T-helper 2 cell (primary cell): ENCODE measurements around the gene SNTG2.

Source experiments
- DNase-seq, 5 experiments: peaks; one replicate each; pipeline versions ENCODE4 v3.0.0 to v3.0.0-alpha.2; 2012 to 2022

Gene SNTG2

DNA sequence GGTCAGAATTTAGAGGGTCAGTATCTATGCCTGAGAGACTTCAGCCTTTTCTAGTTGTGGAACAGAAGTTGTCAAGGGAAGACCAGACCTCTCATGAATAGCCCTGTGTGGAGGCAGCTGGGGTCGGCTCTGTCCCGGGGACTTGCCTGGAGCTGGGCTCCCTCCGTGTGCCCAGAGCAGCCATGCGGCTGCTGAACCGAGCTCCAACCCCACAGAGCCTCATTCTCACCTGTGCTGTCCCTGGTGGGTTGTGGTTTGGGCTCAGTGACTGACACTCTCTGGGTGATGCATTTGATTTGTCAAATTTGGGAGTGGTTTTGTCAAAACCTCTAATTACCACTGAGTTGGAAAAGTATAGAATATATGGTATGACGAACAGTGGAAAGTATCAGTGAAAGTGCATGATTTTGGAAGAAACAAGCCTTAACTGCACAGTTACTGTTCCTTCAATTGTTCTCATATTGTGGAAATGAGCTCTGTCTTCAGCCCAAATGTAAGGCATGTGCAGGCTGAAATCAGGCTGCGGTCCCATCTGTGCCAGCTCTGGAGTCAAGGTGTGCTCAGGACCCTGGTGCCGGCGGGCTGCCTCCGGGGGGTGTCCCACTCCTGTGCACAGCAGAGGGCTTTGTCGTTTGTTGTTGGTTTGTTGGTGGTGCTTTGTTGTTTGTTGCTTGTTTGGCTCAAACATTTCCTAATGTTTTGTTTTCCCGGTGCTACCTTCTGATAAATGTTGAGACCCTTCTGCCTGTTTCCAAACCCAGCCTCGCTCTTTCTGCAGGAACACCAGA lies 200.3 kb downstream of the SNTG2 start:
- DNase-seq: no peak

GRCh38 chr2:1152375-1152774 lies 201.7 kb downstream of the SNTG2 start:
- DNase-seq: no peak

GRCh38 chr2:1153920-1154319 lies 203.3 kb downstream of the SNTG2 start:
- no peak for DNase-seq

GRCh38 chr2:1154710-1155594 lies 204.3 kb downstream of the SNTG2 start:
- DNase-seq: no peak

GRCh38 chr2:1156059-1156458 lies 205.4 kb downstream of the SNTG2 start:
- no peak for DNase-seq

- DNase-seq: no peak
Observed at GRCh38 chr2:1156531-1156930, 205.9 kb downstream of the SNTG2 start.

DNA sequence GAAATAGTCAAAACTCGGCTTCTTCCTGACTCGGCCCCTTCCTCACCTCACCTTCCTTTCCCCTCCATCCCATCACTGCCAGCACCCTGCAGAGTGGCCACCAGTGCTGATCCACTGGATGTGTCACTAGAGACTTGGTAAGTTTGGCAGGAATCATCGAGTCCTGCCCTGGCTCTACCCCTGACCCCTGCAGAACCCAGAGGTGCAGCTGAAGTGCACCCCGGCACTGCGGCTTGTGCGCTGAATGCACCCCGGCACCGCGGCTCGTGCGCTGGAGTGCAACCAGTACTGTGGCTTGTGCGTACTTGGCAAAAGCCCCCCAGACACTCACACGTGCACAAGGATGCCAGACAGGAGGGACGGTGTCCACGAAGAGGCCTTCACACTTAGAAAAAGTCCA lies 206.5 kb downstream of the SNTG2 start:
- DNase-seq: no peak

GRCh38 chr2:1159013-1159412 lies 208.4 kb downstream of the SNTG2 start:
- DNase-seq: no peak

DNA sequence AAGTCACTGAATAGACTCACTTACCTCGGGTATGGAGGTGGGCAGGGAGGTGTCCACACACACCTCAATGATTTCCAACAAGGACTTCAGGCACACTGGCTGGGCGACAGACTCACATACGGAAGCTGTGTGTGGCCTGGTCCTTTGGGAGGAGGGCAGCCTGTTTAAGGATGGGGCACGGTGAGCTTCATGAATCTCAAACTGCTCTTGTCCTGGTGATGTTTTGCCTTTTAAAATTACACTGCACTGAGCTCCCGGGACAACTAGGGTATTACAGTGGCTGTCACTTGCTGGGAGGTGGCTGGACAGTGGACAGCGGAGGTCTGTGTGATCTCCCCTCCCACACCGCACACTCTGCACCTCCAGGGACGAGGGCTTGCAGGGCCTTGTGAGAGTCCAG lies 211.6 kb downstream of the SNTG2 start:
- DNase-seq: no peak

DNA sequence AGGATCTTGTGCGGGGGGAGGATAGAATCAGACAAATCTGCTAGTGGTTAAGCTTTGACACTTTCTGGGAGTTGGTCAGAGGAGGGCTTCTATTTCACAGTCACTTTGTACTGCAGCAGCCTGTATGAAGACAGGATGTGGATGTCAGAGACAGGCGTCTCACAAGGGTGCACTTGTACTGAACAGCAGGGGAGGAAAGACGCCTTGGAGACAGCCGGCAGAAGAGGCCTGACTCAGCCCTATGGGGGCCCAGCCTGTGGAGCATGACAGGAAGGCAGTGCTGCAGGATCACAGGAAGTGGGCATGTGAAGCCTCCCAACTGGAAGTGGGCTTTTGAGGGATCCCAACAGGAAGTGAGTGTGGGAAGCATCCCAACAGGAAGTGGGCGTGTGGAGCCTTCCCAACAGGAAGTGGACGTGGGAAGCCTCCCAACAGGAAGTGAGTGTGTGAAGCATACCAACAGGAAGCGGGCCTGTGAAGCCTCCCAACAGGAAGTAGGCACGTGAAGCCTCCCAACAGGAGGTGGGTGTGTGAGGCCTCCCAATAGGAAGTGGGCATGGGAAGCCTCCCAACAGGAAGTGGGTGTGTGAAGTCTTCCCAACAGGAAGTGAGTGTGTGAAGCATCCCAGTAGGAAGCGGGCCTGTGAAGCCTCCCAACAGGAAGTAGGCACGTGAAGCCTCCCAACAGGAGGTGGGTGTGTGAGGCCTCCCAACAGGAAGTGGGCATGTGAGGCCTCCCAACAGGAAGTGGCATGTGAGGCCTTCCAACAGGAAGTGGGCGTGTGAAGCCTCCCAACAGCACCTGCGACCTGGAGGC lies 212.3 kb downstream of the SNTG2 start:
- peak in 1 of 5 experiments; percentile 62 for DNase-seq

GRCh38 chr2:1166976-1167375 lies 216.3 kb downstream of the SNTG2 start:
- DNase-seq: peak in 1 of 5 experiments; percentile 15

GRCh38 chr2:1168846-1169245 lies 218.2 kb downstream of the SNTG2 start:
- DNase-seq: no peak

DNA sequence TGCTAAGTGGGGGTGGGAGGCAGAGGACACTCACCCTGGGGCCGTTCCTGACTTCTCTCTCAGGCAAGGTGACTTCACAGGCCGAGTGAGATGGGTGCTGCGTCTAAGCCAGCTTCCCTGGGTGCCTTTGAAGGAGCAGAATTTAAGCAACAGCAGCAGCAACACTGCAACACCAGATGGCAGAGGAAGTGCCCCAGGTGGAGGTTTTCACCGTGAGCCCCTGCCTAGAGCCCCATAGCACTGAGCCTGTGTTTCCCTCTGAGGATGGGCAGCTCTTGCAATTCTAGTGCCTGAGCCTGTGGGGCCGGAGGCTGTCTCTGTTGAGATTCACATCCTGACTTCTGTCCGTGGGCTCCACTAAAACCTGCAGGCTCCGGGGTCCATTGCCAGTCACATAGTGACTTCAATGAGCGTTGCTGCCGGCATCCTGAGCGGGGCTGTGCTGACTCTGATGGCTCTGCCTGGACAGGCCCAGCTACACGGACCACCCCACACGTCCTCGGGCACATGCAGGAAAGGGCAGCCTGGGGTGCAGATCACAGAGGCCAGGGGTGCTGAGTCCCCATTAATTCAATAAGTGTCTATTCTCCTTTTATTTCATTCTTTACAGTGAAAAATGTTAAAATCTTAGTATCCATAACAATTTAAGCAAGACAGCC lies 218.8 kb downstream of the SNTG2 start:
- DNase-seq: no peak

DNA sequence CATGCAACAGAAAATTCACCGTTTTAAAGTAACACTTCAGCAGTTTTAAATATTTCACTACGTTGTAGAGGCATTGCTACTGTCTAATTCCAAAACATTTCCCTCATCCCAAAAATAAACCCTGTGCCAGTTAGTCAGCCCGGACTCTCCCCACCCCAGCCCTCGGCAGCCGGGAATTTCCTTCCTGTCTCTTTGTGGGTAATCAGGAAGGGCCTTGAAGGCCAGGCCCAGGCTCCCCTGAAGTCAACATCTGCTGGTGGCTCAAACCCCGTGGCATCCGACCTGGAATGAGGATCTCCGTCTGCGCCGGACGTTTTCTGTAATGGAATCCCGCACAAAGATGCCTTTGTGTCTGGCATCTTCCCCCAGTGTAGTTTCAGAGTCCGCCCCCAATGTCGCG lies 219.6 kb downstream of the SNTG2 start:
- no peak for DNase-seq

DNA sequence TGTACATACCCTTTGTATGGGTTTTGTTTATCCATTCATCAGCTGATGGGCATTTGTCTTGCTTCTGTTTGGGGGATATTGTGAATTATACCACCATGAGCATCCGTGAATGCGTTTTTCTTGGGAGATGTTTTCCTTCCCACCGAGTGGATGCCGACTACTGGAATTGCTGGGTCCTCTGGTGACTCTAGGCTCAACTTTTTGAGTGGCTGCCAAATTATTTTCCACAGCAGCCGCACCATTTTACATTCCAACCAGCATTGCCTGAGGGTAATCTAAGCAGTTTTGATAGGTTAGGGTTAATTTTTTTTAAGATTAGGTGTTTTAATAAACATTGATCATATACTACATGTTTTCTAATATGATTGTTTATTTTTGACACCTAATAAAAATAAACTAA lies 220.1 kb downstream of the SNTG2 start:
- no peak for DNase-seq

DNA sequence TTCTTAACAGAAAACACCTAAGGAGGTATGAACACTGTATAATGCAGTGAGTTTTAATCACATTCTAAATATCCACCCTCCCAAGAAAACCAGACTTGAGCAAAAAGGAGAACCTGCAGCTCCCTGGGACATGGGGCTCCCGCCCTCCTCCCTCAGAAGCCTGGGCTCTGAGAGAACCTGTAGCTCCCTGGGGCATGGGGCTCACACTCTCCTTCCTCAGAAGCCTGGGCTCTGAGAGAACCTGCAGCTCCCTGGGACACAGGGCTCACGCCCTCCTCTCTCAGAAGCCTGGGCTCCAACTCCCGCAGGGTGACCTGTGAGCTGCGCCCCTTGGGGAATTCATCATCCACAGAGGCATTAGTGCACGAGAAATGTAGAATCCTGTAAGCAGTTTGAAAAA lies 222.9 kb downstream of the SNTG2 start:
- DNase-seq: no peak

- DNase-seq: no peak
Observed at GRCh38 chr2:1181893-1182292, 231.2 kb downstream of the SNTG2 start.

- DNase-seq: no peak
Observed at GRCh38 chr2:1183300-1183699, 232.7 kb downstream of the SNTG2 start.

DNA sequence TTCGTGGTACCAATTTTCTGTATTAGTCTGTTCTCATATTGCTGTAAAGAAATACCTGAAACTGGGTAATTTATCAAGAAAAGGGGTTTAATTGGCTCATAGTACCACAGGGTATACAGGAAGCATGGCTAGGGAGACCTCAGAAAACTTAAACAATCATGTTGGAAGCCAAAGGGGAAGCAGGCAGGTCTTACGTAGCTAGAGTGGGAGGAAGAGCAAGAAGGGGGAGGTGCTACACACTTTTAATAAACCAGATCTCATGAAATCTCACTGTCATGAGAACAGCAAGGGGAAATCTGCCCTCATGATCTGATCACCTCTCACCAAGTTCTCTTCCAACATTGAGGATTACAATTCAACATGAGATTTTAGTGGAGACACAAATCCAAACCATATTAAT lies 235.8 kb downstream of the SNTG2 start:
- no peak for DNase-seq

- no peak for DNase-seq
Observed at GRCh38 chr2:1187189-1187588, 236.5 kb downstream of the SNTG2 start.

- no peak for DNase-seq
Observed at GRCh38 chr2:1192121-1192520, 241.5 kb downstream of the SNTG2 start.

- DNase-seq: no peak
Observed at GRCh38 chr2:1193801-1194200, 243.2 kb downstream of the SNTG2 start.

DNA sequence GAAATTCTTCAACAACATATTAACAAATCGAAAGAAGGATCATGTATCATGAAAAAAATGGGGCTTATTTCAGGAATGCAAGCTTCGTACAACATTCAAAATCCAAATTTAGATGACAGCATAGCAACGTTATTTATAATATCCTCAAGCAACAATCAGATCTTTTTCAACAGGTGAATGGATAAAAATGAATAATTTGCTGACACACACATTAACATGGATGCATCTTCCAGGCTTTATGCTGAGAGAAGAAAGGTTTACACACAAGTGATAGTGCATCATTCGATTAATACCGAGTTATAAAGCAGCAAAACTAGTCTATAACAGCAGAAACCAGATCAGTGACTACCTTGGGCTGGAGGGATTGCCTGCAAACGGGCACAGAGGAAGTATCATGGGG lies 253.1 kb downstream of the SNTG2 start:
- no peak for DNase-seq
